Measurements from ENCODE around the gene CAMTA1. TPM values are rescaled to one million over a fixed set of nuclear protein-coding genes. Genes with fewer than 3 reads are reported as not detected.

CAMTA1 gene
- total RNA-seq, 1 experiment from 2014 or later, result 69.5 TPM

- H2AFZ ChIP-seq (ENCODE audit: low read depth, low read length, poor library complexity, severe bottlenecking), result no peak overlapping the region
- H3K4me1 ChIP-seq (ENCODE audit: control insufficient read depth in 1 of 2, insufficient read depth in 2 of 2, low read length in 2 of 2), result no peaks in the 10 kb centered on the region
- no peak overlapping the region for H3K4me2 ChIP-seq (ENCODE audit: low read length)
- H3K36me3 ChIP-seq (ENCODE audit: control insufficient read depth in 1 of 2, insufficient read depth in 2 of 2, low read length in 2 of 2), result no peaks in the 10 kb centered on the region
- H3K9me2 ChIP-seq (ENCODE audit: insufficient read depth), result no peaks in the 10 kb centered on the region
- no peaks in the 10 kb centered on the region for H3K27me3 ChIP-seq (ENCODE audit: insufficient read depth, low read length)
- TF ChIP-seq EZH2 (IDR thresholded peaks at IDR 0.05), result no peak
- no peak for TF ChIP-seq CBX3 (IDR thresholded peaks at IDR 0.05; ENCODE audit: low read depth)
- no peak for TF ChIP-seq POLR2A (IDR thresholded peaks at IDR 0.05; ENCODE audit: borderline replicate concordance, extremely low read depth, insufficient read depth, insufficient read length)
- no peak for TF ChIP-seq SP1 (IDR thresholded peaks at IDR 0.05; ENCODE audit: low read depth)
- no TSS peak for BruUV-seq (replicated peaks)
- ChIA-PET RAD21 (ENCODE audit: low non-redundant PET in 1 of 2, low total read pairs in 2 of 2, uncharacterized antibody in 2 of 2, unreplicated experiment in 2 of 2) (no interaction called here), POLR2A (no interaction called here), CTCF (no interaction called here)
- H3K4me3 ChIP-seq (replicated peaks in 1 of 2; ENCODE audit: low read depth in 1 of 2, low read length in 2 of 2), result no peak overlapping the region
- H3K79me2 ChIP-seq (ENCODE audit: insufficient read depth, low read length), result no peaks in the 10 kb centered on the region
- H3K27ac ChIP-seq (ENCODE audit: low read depth, low read length), result no peak overlapping the region
- intact Hi-C loops (cut with micrococcal nuclease), result no loop called here
- no peak overlapping the region for H3K9ac ChIP-seq (ENCODE audit: low read length)
- ATAC-seq, result no peak
- no peaks in the 10 kb centered on the region for H4K20me1 ChIP-seq (ENCODE audit: insufficient read depth)
- H3K9me3 ChIP-seq (ENCODE audit: control insufficient read depth in 1 of 2, insufficient read depth in 1 of 2, low read depth in 1 of 2, low read length in 2 of 2), result no peaks in the 10 kb centered on the region
- DNase-seq (ENCODE audit: low read depth, low spot score), result no peak
These were observed 803.2 kb downstream of the CAMTA1 start for GRCh38 chr1:7588457-7588827.

DNA sequence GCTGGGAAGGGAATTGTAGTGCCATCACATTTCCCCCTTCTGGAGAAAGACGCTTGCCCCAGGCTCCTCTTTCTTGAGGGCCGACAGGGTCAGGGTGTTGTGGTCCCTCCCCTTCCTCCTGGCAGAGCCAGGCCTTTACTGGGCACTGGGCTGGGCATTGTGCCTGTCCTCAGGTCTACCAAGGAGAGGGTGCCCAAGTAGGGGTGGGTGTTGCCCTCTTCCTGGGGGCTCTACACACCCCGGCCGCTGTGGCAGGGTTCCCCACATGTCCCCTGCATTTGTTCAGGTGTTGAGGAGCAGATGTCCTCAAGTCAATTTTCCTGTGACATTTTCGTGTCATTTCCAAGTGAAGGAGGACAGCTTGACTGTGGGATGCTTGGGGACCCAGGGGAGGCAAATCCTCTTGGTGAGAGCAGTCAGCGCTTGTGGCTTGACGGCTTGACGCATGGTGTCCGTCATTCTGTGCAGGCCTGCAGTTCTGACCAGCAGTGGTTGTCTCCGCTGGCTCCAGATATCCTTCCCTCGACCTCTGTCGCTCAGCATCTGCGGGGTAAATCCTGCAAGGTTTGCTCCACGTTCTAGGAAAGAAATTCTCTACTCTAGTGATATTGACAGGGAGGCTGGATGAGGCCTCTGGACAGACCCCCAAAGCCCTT is 804.0 kb downstream of the CAMTA1 start:
- BruUV-seq (replicated peaks), result no TSS peak
- Histone ChIP-seq H3K27me3 (ENCODE audit: insufficient read depth, low read length) (no peaks in the 10 kb centered on the region), H3K79me2 (ENCODE audit: insufficient read depth, low read length) (no peaks in the 10 kb centered on the region), H4K20me1 (ENCODE audit: insufficient read depth) (no peaks in the 10 kb centered on the region), H3K9me3 (ENCODE audit: control insufficient read depth in 1 of 2, insufficient read depth in 1 of 2, low read depth in 1 of 2, low read length in 2 of 2) (no peaks in the 10 kb centered on the region), H3K4me2 (ENCODE audit: low read length) (no peak overlapping the region), H3K36me3 (ENCODE audit: control insufficient read depth in 1 of 2, insufficient read depth in 2 of 2, low read length in 2 of 2) (no peaks in the 10 kb centered on the region), H3K9ac (ENCODE audit: low read length) (no peak overlapping the region), H2AFZ (ENCODE audit: low read depth, low read length, poor library complexity, severe bottlenecking) (no peak overlapping the region), H3K4me3 (replicated peaks in 1 of 2; ENCODE audit: low read depth in 1 of 2, low read length in 2 of 2) (no peak overlapping the region), H3K4me1 (ENCODE audit: control insufficient read depth in 1 of 2, insufficient read depth in 2 of 2, low read length in 2 of 2) (no peaks in the 10 kb centered on the region), H3K27ac (ENCODE audit: low read depth, low read length) (no peak overlapping the region), H3K9me2 (ENCODE audit: insufficient read depth) (no peaks in the 10 kb centered on the region)
- DNase-seq (ENCODE audit: low read depth, low spot score), result no peak
- intact Hi-C loops (cut with micrococcal nuclease), result no loop called here
- TF ChIP-seq YY1 (IDR thresholded peaks at IDR 0.05; ENCODE audit: extremely low read depth, insufficient replicate concordance, low read depth, low read length) (no peak), JUND (IDR thresholded peaks at IDR 0.05) (no peak), ZFX (IDR thresholded peaks at IDR 0.05) (no peak), RAD21 (IDR thresholded peaks at IDR 0.05; ENCODE audit: low read depth) (no peak), EZH2phosphoT487 (IDR thresholded peaks at IDR 0.05; ENCODE audit: borderline replicate concordance) (no peak), CTCF (IDR thresholded peaks at IDR 0.05 in 2 of 3, conservative IDR thresholded peaks at IDR 0.05 in 1 of 3; ENCODE audit: borderline replicate concordance in 1 of 3, insufficient read depth in 1 of 3, low read depth in 2 of 3, low read length in 2 of 3) (no peak), POLR2A (IDR thresholded peaks at IDR 0.05; ENCODE audit: borderline replicate concordance, extremely low read depth, insufficient read depth, insufficient read length) (no peak), SIN3A (IDR thresholded peaks at IDR 0.05; ENCODE audit: low read depth) (no peak), CBX3 (IDR thresholded peaks at IDR 0.05; ENCODE audit: low read depth) (no peak), SRF (IDR thresholded peaks at IDR 0.05; ENCODE audit: low read depth) (no peak), EGR1 (IDR thresholded peaks at IDR 0.05; ENCODE audit: low read depth) (no peak), SP1 (IDR thresholded peaks at IDR 0.05; ENCODE audit: low read depth) (no peak), EZH2 (IDR thresholded peaks at IDR 0.05) (no peak), POLR2AphosphoS5 (IDR thresholded peaks at IDR 0.05; ENCODE audit: low read depth, low read length) (no peak)
- TF ChIP-seq, protein P1, sequence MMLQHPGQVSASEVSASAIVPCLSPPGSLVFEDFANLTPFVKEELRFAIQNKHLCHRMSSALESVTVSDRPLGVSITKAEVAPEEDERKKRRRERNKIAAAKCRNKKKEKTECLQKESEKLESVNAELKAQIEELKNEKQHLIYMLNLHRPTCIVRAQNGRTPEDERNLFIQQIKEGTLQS (IDR thresholded peaks at IDR 0.05), result no peak
- TF ChIP-seq, protein P2, sequence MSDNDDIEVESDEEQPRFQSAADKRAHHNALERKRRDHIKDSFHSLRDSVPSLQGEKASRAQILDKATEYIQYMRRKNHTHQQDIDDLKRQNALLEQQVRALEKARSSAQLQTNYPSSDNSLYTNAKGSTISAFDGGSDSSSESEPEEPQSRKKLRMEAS (IDR thresholded peaks at IDR 0.05), result no peak
- no peak for ATAC-seq
- CTCF ChIA-PET, result no interaction called here
- RAD21 ChIA-PET (ENCODE audit: low non-redundant PET in 1 of 2, low total read pairs in 2 of 2, uncharacterized antibody in 2 of 2, unreplicated experiment in 2 of 2), result no interaction called here
- POLR2A ChIA-PET, result no interaction called here

Data from HCT116 (cell line).